ENCODE data around the gene POU2F3.

GRCh38 chr11:120196826-120197225, 43.1 kb upstream of the POU2F3 start:
- TF ChIP-seq CTCF (IDR thresholded peaks at IDR 0.05) (no peak), POLR2A (IDR thresholded peaks at IDR 0.05) (no peak)

All from testis (tissue), 2 donors.